Heart left ventricle (tissue), 16 donors: ENCODE measurements around the gene MROH7. TPM values are rescaled to one million over a fixed set of nuclear protein-coding genes. Genes with fewer than 3 reads are reported as not detected.

Source experiments
- ATAC-seq, 4 donors: fragments of 200-7000 bp; cut with Tn5 transposase; one replicate each; pipeline ENCODE4 v1.9.1; 2020 to 2022; ENCODE audit warnings: moderate library complexity in 4 of 4, mild to moderate bottlenecking in 3 of 4, moderate number of reproducible peaks in 1 of 4
- DNase-seq, 5 donors: peaks; one replicate each; pipeline ENCODE4 v3.0.0-alpha.2; 2020
- H3K27ac ChIP-seq, 12 donors: fragments of 200-600 bp; sonication (generic) in 4 of 12; one replicate each; pipeline versions ENCODE4 v1.5.0 to v1.8.0; 2016 to 2022; ENCODE audit warnings: mild to moderate bottlenecking in 2 of 12
- H3K27me3 ChIP-seq, 9 donors: fragments of 200-600 bp; sonication (generic) in 2 of 9; one replicate each; pipeline versions ENCODE4 v1.5.1 to v1.8.0; 2016 to 2022; ENCODE audit warnings: mild to moderate bottlenecking in 3 of 9
- H3K36me3 ChIP-seq, 9 donors: fragments of 200-600 bp; sonication (generic) in 2 of 9; one replicate each; pipeline versions ENCODE4 v1.5.0 to v1.8.0; 2018 to 2022; ENCODE audit warnings: mild to moderate bottlenecking in 2 of 9
- H3K4me1 ChIP-seq, 12 donors: fragments of 200-600 bp; sonication (generic) in 4 of 12; one replicate each; pipeline versions ENCODE4 v1.5.0 to v1.8.0; 2016 to 2022; ENCODE audit warnings: mild to moderate bottlenecking in 3 of 12
- H3K4me3 ChIP-seq, 12 donors: fragments of 200-600 bp; sonication (generic) in 4 of 12; one replicate each; pipeline versions ENCODE4 v1.5.0 to v1.8.0; 2017 to 2022; ENCODE audit warnings: mild to moderate bottlenecking in 9 of 12, moderate library complexity in 4 of 12
- H3K9me3 ChIP-seq, 12 donors: fragments of 200-600 bp; sonication (generic) in 4 of 12; one replicate each; pipeline versions ENCODE4 v1.5.0 to v1.8.0; 2016 to 2022; ENCODE audit warnings: mild to moderate bottlenecking in 1 of 12
- POLR2A ChIP-seq, 2 donors: fragments of 450-650 bp; IDR thresholded peaks; one replicate each; pipeline ENCODE4 v1.6.1; 2017; ENCODE audit warnings: antibody characterized with exemption in 2 of 2, mild to moderate bottlenecking in 2 of 2, moderate library complexity in 2 of 2
- WGBS, 4 donors: extraction: QIAGEN DNeasy Blood & Tissue Kit in 2 of 4; methylation state at CpG; one replicate each; pipeline versions ENCODE4 v1.1.5 to v1.1.7; 2013 to 2018; 5-methylcytosine and 5-hydroxymethylcytosine counted together
- intact Hi-C, 10 donors: fragments of 100-400 bp; cut with DNase I; formaldehyde crosslinking; loops; one replicate each; pipeline versions ENCODE4 v1.11.1 to v1.14.2; 2022
- polyA plus RNA-seq, 2 donors: library from polyadenylated mRNA; stranded (reverse); fragments of 200-250 nt; gene quantifications; one replicate each; pipeline ENCODE4 v1.2.3, GENCODE V29; 2013
- total RNA-seq, 9 donors: library from RNA; depleted of rRNA in 2 of 9; stranded (reverse); fragments of >200 nt in 2 of 9; fragmentation: NEBNext Ultra II Directional in 3 of 9; extraction: Animal tissue kit (Norgen Biotek cat#: 25700) in 3 of 9; gene quantifications; one replicate each; pipeline versions ENCODE4 v1.1.0 to v1.2.4, GENCODE V29; 2016 to 2023
- TF ChIP-seq, protein P1 (sequence below), 12 donors: fragments of 200-600 bp; sonication (generic) in 4 of 12; IDR thresholded peaks; one replicate each; pipeline versions ENCODE4 v1.5.0 to v1.8.0; 2018 to 2022; ENCODE audit warnings: antibody characterized with exemption in 12 of 12, mild to moderate bottlenecking in 5 of 12
- donor health status: ischemic (EF 13 %, LVEDD 7.1; RV severe dilation, severe dysfunction).
- donor health status: healthy with polysubstance abuse.
- donor health status: DM: no; HTN: yes; CAD: no.
- donor health status: DM: no; HTN: no; CAD: no.
- donor health status: ischemic (EF 25% LVEDD 6.9; RV normal size, moderate dysfunction).
- donor health status: ischemic (EF 25% LVEDD 5.7; RV mildly dilated, moderate dysfunction).
- donor health status: healthy.
- donor health status: DM: yes; HTN: yes; CAD: no.
- donor health status: ischemic (EF 35%, LVEDD 5.7; RV mildly dilated, moderate dysfunction).
- donor health status: nonischemic (EF 11% LVEDD 7.7; RV severe dilation, severe dysfunction).
- donor health status: DM: yes; HTN: yes; CAD: no.
- donor health status: PGD.
- donor health status: ischemic (EF 29% LVEDD 5.4; RV normal size, mild dysfunction).
- donor health status: nonischemic (EF 23%, LVEDD 6.1; RV moderate dilation, normal function).

Gene MROH7
- total and polyA plus RNA-seq, 11 donors = 2.3 to 18.6 (median 9.2) TPM

DNA sequence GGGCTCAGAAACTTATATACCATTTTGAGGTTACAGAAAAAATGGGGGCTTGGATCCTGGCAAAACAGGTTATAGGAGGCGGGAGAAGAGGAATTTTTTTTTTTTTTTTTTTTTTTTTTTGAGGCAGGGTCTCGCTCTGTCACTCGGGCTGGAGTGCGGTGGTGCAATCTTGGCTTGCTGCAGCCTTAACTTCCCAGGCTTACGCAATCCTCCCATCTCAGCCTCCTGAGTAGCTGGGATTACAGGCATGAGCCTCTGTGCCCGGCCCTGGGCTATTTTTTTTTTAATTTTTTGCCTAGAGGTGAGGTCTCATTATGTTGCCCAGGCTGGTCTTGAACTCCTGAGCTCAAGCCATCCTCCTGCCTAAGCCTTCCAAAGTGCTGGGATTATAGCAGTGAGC, 24.7 kb downstream of the MROH7 start:
- intact Hi-C loops = no loop called here
- Histone ChIP-seq H3K27me3 (no peaks in the 10 kb centered on the region), H3K9me3 (no peaks in the 10 kb centered on the region), H3K36me3 (peaks cover 0 to 9% (median 0%) of the 10 kb centered on the region in 9 donors), H3K4me3 (no peak overlapping the region), H3K4me1 (peaks cover 0 to 5% (median 0%) of the 10 kb centered on the region in 12 donors), H3K27ac (no peak overlapping the region)
- TF ChIP-seq POLR2A (IDR thresholded peaks at IDR 0.05) = no peak
- TF ChIP-seq, protein P1, sequence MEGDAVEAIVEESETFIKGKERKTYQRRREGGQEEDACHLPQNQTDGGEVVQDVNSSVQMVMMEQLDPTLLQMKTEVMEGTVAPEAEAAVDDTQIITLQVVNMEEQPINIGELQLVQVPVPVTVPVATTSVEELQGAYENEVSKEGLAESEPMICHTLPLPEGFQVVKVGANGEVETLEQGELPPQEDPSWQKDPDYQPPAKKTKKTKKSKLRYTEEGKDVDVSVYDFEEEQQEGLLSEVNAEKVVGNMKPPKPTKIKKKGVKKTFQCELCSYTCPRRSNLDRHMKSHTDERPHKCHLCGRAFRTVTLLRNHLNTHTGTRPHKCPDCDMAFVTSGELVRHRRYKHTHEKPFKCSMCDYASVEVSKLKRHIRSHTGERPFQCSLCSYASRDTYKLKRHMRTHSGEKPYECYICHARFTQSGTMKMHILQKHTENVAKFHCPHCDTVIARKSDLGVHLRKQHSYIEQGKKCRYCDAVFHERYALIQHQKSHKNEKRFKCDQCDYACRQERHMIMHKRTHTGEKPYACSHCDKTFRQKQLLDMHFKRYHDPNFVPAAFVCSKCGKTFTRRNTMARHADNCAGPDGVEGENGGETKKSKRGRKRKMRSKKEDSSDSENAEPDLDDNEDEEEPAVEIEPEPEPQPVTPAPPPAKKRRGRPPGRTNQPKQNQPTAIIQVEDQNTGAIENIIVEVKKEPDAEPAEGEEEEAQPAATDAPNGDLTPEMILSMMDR (IDR thresholded peaks at IDR 0.05) = no peak
- DNase-seq = no peak
- no peak for ATAC-seq
- 90 to 94% (median 91%) methylated on average over 6 of the region's 6 CpGs for WGBS, 4 donors

DNA sequence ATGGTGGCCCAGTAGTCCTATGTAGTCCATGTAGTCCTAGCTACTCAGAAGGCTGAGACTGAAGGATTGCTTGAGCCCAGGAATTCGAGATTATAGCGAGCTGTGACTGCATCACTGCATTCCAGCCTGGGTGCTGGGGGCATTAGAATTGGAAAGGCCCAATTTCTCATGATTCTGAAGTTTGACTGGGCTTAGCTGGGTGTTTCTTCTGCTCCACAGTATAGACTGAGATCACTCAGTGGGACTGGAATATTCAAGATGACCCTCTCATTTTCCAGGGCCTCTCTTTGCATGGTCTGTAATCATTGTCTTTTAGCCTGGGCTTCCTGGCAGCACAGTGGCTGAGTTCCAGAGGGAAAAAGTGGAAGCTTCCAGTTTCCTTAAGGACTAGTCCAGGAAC, 26.2 kb downstream of the MROH7 start:
- intact Hi-C loops = no loop called here
- TF ChIP-seq POLR2A (IDR thresholded peaks at IDR 0.05) = no peak
- TF ChIP-seq, protein P1 (IDR thresholded peaks at IDR 0.05) = no peak
- DNase-seq = no peak

DNA sequence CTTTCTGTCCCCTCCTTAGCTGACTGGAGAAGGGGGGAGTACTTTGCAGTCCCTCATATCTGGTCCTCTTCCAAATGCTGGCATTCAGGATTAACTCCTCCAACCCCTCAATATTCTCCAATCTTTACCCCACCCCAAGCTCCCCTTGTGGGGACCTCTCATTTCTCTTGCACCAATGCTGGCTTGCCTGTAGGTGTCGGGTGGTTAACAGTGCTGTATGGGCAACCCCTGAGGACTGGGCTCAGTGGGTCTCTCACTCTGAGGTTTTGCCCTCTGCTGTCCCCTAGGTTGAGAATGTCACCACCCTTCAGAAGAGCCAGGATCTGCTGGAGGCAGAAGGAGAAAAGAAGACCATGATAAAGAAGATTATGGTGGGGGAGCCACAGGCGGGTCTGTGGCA, 27.0 kb downstream of the MROH7 start:
- Histone ChIP-seq H3K9me3 (peaks cover 0 to 1% (median 0%) of the 10 kb centered on the region in 12 donors), H3K27ac (no peak overlapping the region), H3K27me3 (no peaks in the 10 kb centered on the region), H3K4me1 (peaks cover 0 to 5% (median 0%) of the 10 kb centered on the region in 12 donors), H3K4me3 (no peak overlapping the region), H3K36me3 (peaks cover 0 to 9% (median 0%) of the 10 kb centered on the region in 9 donors)
- TF ChIP-seq, protein P1 (IDR thresholded peaks at IDR 0.05) = no peak
- TF ChIP-seq POLR2A (IDR thresholded peaks at IDR 0.05) = no peak
- intact Hi-C loops = no loop called here
- no peak for DNase-seq
- WGBS, 4 donors = 83 to 89% (median 85%) methylated on average over 2 of the region's 2 CpGs
- no peak for ATAC-seq

More for the DNA sequence above, 26.2 kb downstream of the MROH7 start:
- Histone ChIP-seq H3K4me1 (peaks cover 0 to 5% (median 0%) of the 10 kb centered on the region in 12 donors), H3K36me3 (peaks cover 0 to 9% (median 0%) of the 10 kb centered on the region in 9 donors), H3K9me3 (no peaks in the 10 kb centered on the region), H3K27ac (no peak overlapping the region), H3K4me3 (no peak overlapping the region), H3K27me3 (no peaks in the 10 kb centered on the region)
- no peak for ATAC-seq
- WGBS, 4 donors = 78 to 88% (median 85%) methylated on average over 2 of the region's 2 CpGs

DNA sequence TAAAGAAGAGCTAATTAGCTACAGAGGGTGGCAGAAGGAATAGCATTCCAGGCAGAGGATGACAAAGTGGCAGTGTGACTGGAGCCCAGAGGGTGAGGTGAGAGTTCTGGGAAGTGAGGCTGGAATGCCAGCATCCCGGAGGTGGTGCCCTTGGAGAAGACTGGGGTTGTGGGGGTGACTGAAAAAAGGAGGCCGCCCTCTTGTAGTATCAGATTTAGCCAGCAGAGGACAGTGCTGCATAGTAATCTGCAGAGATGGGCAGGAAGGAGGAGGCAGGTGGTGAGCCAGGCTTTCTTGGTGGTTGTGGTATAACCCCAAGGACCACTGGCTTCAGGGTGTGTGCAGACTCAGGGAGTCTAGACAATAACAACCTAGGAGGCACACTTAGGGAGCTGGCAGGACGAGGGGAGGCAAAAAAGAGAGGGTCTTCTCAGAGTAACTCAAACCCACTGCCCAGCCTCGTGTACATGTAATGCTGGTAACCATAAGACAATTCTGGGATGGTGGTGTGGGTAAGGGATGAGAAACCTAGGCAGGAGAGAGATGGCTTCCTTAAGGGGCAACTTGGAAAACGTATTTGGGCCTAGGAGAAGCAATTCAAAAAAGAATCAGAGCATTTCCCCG, 30.5 kb downstream of the MROH7 start:
- DNase-seq = no peak
- no peaks in the 10 kb centered on the region for H3K27me3 ChIP-seq
- H3K9me3 ChIP-seq = peaks cover 0 to 7% (median 0%) of the 10 kb centered on the region in 12 donors
- H3K36me3 ChIP-seq = peaks cover 0 to 9% (median 0%) of the 10 kb centered on the region in 9 donors
- no peak for TF ChIP-seq POLR2A (IDR thresholded peaks at IDR 0.05)
- TF ChIP-seq, protein P1 (IDR thresholded peaks at IDR 0.05) = peak; percentile 23 to 65 (median 52)
- peak in 2 of 4 donors; percentile 26 to 35 for ATAC-seq
- no peak overlapping the region for H3K4me3 ChIP-seq
- 52 to 59% (median 56%) methylated on average over 6 of the region's 6 CpGs for WGBS, 4 donors
- intact Hi-C loops = loop anchor here in 4 of 10 donors (5.0 to 10.0 kb wide), 3 partner anchors 135 to 143 kb away; a partner anchor contains a TSS
- no peaks in the 10 kb centered on the region for H3K4me1 ChIP-seq
- H3K27ac ChIP-seq = no peak overlapping the region
